Measurements from ENCODE around the gene OR2S2.
"Not testable (repeated sequence)": the region's sequence is repeated elsewhere in the genome, so short reads cannot be mapped to it uniquely, and the experiment has no call there.

The OR2S2 gene, protein sequence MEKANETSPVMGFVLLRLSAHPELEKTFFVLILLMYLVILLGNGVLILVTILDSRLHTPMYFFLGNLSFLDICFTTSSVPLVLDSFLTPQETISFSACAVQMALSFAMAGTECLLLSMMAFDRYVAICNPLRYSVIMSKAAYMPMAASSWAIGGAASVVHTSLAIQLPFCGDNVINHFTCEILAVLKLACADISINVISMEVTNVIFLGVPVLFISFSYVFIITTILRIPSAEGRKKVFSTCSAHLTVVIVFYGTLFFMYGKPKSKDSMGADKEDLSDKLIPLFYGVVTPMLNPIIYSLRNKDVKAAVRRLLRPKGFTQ

GRCh38 chr9:35958104-35958837 is at the start of gene OR2S2:
OR2S2 (minus strand) TSS chr9:35958154; CDS start chr9:35958098, 56 bp downstream.
- DNase-seq, result no peak

GRCh38 chr9:36007316-36007708 is 49.4 kb upstream of the OR2S2 start:
- no peak for DNase-seq

- no peak for DNase-seq
These were observed 48.8 kb upstream of the OR2S2 start for GRCh38 chr9:36006549-36007315.

DNA sequence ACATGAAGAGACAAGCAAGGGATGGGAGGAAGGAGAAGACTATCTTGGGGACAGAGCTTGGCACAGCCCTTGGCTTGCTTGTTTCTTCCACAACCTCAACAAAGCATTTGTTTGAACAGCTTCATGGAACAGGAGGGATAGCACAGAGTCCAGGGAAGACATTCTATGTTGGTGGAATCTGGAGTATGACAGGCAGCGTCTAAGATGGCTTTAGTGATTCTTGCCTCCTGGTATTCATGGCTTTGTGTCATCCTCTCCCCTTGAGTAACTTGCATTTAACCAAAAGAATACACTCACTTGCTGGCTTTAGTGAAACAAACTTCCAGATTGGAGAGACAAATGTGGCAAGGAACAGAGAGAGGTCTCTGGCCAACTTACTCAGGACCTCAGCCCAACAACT is 47.9 kb upstream of the OR2S2 start:
- no peak for DNase-seq

- DNase-seq, result no peak
These were observed 40.4 kb upstream of the OR2S2 start for GRCh38 chr9:35998333-35998732.

DNA sequence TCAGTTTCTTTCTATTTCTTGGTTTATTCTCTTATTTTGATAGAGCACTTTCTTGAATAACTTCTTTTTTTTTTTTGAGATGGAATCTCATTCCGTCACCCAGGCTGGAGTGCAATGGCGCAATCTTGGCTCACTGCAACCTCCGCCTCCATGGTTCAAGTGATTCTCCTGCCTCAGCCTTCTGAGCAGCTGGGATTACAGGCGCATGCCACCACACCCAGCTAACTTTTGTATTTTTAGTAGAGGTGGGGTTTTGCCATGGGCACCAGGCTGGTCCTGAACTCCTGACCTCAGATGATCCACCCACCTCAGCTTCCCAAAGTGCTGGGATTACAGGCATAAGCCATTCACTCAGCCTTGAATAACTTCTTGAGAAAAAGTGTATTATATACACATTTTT is 39.1 kb upstream of the OR2S2 start:
- not testable (repeated sequence) for DNase-seq

DNA sequence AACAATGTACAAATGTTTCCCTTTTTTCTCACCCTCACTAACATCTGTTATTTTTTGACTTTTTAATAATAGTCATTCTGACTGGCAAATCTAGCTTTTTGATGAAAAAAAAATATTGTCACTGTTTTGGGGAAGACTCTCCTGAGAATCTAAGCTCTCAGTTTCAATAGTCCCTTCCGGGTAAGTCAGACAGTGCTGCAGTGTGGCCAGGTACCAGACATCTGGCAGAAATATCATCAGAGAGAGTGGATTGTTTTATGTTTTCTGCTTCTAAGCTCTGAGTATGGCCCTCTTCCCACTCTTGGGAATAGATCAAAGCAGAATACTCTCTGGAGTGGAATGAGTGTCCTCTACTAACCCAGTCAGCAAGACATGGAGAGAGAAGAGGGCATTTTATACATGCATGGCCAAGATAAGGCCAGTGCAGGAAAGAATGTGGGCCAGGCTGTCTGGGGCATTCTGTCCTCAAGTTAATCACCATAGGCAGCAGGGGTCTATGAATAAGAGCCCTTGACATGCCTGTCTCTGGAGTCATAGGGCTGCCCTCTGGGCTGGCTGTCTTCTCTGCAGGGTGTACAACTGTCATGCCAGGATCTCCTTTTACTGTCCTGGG is 38.5 kb upstream of the OR2S2 start:
- no peak for DNase-seq

DNA sequence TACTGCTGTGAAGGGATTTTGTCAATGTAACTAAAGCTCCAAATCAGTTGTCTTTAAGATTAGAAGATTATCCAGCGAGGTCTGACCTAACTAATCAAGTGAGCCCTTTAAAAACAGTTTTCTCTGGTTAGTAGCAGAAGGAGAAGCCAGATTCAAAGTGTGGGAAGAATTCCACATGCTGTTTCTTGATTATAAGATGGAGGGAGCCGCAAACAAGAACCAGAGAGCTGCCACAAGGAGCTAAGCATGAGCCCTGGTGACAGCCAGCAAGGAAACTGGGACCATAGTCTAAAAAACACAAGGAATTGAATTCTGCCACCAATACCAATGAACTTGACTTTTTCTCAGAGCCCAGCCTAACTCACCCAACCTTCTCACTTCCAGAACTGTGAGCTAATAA is 37.0 kb upstream of the OR2S2 start:
- DNase-seq, result no peak

- no peak for DNase-seq
These were observed 36.2 kb upstream of the OR2S2 start for GRCh38 chr9:35993976-35994720.

- DNase-seq, result not testable (repeated sequence)
These were observed 35.2 kb upstream of the OR2S2 start for GRCh38 chr9:35993136-35993535.

GRCh38 chr9:35990155-35990554 is 32.2 kb upstream of the OR2S2 start:
- DNase-seq, result no peak

DNA sequence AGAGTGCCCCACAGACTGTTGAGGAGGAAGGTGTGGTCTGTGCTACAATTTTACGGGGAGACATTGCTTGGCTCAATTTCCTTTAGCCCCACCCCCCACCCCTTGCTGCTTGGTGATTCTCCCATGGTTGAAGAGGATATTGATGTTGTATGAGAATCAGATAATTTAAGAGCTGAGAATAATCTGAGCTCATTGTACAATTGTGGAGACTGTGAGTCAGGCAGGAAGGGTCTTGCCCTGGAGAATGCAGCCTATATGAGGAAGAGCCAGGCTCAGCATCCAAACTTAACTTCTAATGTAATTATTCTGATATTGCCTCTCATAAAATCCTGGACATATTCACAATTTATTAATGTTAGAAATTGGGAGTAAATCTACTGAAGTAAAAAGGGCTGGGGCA is 26.1 kb upstream of the OR2S2 start:
- DNase-seq, result no peak

- DNase-seq, result no peak
These were observed 23.7 kb upstream of the OR2S2 start for GRCh38 chr9:35981699-35982098.

DNA sequence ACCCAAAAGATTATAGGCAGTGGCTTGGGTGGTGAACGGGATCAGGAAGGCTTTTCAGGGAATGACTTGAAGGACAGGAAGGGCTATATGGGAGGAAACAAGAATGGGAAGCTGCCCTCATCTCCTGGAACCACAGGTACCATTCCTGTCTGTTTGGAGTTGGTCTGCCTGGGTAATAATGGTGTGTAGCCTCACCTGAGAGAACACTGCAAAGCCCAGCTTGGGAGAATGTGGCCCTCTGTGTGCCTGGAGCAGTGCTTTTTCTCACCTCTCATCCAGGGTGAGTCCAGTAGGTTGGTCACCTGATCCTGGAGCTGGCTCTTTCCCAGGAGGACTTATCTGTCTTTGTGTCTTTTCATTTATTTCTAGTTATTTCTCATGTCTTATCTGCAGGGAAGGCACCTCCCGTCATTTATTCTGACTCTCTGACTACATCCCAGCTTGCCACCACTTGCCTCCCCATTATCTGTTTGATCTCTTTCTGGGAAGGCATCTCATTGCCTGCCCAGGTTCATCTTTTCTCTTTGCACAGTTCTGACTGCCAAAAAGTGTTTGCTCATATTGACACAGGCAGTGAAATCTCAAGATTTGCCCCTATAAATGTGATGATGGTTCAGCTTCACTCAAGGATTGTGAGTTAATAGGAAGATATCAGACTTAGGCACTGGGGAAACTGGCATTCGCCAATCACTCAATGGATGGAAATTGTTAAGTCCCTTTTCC is 22.5 kb upstream of the OR2S2 start:
- no peak for DNase-seq

- DNase-seq, result no peak
These were observed 20.8 kb upstream of the OR2S2 start for GRCh38 chr9:35978792-35979191.

DNA sequence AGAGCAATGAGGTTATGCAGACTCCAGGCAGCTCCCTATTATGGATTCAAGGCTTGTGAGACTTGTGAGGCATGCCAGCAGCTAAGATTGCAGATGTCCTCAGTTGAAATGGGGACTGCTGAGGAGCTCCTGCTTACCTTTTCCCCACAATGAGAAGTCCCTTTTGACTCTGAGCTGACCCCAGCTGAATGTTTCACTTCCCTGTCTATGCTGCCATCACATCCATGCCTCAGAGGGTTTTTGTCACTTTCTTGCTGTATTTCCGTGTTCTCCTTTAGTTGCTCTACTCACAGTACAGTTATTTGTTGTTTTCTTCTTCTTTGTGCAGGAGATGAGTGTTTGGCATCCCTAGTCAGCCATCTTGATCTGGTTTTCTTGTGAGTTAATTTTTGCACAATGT is 18.8 kb upstream of the OR2S2 start:
- no peak for DNase-seq

GRCh38 chr9:35974800-35975199 is 16.8 kb upstream of the OR2S2 start:
- no peak for DNase-seq

- DNase-seq, result peak; percentile 14
These were observed 14.1 kb upstream of the OR2S2 start for GRCh38 chr9:35972093-35972492.

- DNase-seq, result no peak
These were observed 9.1 kb upstream of the OR2S2 start for GRCh38 chr9:35967042-35967441.

DNA sequence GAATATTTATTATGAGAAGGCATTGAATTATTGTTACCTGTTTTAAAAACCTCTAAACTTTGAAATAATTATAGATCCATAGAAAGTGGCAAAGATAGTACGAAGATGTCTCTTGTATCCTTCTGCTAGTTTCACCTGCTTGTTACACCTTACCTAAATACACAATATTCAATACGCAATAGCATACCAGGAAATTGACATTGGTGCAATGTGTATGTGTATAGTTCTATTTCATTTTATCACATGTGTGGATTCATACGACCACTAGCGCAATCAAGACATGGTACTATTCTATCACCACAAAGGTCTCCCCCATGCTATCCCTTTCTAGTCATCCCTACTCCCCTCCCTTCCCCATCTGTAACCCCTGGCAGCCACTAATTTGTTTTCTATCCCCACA is 8.5 kb upstream of the OR2S2 start:
- no peak for DNase-seq

DNA sequence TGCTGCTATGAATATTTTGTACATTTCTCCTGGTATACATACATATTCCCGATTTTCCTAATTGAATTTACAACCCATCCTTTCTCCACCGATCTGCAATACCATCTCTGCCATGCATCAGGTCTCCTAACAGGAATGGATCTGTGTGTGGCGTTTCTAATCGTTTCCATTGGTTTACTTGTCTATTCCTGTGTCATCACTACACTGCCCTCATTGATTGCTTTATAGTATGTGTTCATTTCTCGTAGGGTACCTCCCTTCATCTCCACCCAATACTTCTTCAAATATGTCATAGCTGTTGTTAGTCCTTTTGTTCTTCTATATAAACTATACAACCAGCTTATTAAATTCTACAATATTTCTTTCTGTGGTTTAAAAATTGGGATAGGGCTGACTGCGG is 7.1 kb upstream of the OR2S2 start:
- DNase-seq, result no peak

Measured in CD4-positive, alpha-beta T cell treated with Interferon gamma for 1 hour (primary cell).